Kidney epithelial cell (primary cell): Measurements from ENCODE around the gene FGF12. TPM values are rescaled to one million over a fixed set of nuclear protein-coding genes. Genes with fewer than 3 reads are reported as not detected.
A peak's percentile ranks its signal among the peaks of the same experiment; 100 is the strongest.

Experiments used
- DNase-seq: peaks from one replicate; pipeline ENCODE4 v3.0.0-alpha.2; 2010; ENCODE audit warnings: low read depth
- H3K27me3 ChIP-seq: 2 replicates; pipeline ENCODE4 v1.6.0; 2011; ENCODE audit warnings: low read length; ENCODE audit not compliant: control insufficient read depth, insufficient read depth
- H3K36me3 ChIP-seq: 2 replicates; pipeline ENCODE4 v1.5.1; 2011; ENCODE audit warnings: low read length; ENCODE audit not compliant: control insufficient read depth, insufficient read depth
- H3K4me3 ChIP-seq: 2 replicates; pipeline ENCODE4 v1.5.1; 2011; ENCODE audit warnings: low read depth, mild to moderate bottlenecking, control low read depth, low read length
- total RNA-seq: library from RNA; depleted of rRNA; stranded (reverse); fragments of >200 nt; gene quantifications from 2 replicates; pipeline ENCODE4 v1.2.3, GENCODE V29; 2015
- TF ChIP-seq, protein P1 (sequence below): IDR thresholded peaks from 2 replicates; pipeline ENCODE4 v1.5.1; 2011; ENCODE audit warnings: mild to moderate bottlenecking, moderate library complexity, low read length, control low read depth, inconsistent platforms; ENCODE audit not compliant: insufficient read depth, poor library complexity, severe bottlenecking

The FGF12 gene
- total RNA-seq, 1 donor from 2014 or later, result 3.2 TPM

DNA sequence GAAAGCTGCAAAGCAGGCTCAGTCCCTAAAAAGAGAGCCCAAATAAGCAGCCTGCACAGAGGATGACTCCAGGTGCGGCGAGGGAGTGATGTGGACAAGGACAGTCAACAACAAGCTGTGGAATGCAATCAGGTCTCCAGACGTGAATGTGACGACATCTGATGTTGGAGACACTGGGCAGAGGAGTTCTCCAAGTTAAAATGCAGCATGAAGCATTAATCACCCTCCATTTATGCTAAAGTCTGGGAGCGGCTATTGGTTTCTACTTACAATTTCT, 316.7 kb downstream of the FGF12 start:
- Histone ChIP-seq H3K4me3 (no peak overlapping the region), H3K36me3 (no peaks in the 10 kb centered on the region), H3K27me3 (peaks cover 4% of the 10 kb centered on the region)
- DNase-seq, result no peak
- TF ChIP-seq, protein P1, sequence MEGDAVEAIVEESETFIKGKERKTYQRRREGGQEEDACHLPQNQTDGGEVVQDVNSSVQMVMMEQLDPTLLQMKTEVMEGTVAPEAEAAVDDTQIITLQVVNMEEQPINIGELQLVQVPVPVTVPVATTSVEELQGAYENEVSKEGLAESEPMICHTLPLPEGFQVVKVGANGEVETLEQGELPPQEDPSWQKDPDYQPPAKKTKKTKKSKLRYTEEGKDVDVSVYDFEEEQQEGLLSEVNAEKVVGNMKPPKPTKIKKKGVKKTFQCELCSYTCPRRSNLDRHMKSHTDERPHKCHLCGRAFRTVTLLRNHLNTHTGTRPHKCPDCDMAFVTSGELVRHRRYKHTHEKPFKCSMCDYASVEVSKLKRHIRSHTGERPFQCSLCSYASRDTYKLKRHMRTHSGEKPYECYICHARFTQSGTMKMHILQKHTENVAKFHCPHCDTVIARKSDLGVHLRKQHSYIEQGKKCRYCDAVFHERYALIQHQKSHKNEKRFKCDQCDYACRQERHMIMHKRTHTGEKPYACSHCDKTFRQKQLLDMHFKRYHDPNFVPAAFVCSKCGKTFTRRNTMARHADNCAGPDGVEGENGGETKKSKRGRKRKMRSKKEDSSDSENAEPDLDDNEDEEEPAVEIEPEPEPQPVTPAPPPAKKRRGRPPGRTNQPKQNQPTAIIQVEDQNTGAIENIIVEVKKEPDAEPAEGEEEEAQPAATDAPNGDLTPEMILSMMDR, result no peak

DNA sequence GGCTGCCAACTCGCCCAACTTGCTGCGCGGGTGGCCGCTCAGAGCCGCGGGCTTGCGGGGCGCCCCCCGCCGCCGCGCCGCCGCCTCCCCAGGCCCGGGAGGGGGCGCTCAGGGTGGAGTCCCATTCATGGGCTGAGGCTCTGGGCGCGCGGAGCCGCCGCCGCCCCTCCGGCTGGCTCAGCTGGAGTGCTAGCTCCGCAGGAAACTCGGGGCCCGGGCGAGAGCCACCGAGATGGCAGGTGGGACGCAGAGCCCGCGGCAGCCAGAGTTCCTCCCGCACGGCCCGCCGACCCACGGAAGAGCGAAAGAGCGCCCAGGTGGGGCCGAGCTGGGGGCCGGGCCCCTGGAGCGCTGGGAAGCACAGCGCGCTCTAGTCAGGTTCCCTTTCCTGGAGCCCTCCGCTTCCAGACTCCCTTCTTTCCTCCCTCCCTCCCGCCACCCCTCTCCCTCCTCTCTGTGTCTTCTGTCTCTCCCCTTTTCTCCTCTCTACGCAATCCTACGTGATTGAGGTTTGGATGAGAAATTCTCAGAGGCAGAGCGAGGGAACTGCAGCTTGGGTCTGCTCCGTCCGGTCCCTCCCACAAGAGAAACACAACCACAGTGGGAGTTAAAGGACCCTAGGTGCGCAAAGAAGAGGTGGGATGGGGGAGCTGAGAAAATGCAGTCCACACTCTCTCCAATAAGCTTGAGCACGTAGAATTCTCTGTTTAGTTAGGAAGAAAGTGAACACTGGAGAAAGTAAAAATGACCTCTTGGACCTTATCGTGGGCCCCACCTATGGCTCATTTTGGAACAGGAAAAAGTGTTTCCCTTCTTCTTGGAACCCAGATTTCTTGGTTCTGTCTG, 317.3 kb downstream of the FGF12 start:
- Histone ChIP-seq H3K4me3 (peak overlapping the region; percentile 58), H3K27me3 (peaks cover 4% of the 10 kb centered on the region), H3K36me3 (no peaks in the 10 kb centered on the region)
- TF ChIP-seq, protein P1, result no peak
- no peak for DNase-seq

DNA sequence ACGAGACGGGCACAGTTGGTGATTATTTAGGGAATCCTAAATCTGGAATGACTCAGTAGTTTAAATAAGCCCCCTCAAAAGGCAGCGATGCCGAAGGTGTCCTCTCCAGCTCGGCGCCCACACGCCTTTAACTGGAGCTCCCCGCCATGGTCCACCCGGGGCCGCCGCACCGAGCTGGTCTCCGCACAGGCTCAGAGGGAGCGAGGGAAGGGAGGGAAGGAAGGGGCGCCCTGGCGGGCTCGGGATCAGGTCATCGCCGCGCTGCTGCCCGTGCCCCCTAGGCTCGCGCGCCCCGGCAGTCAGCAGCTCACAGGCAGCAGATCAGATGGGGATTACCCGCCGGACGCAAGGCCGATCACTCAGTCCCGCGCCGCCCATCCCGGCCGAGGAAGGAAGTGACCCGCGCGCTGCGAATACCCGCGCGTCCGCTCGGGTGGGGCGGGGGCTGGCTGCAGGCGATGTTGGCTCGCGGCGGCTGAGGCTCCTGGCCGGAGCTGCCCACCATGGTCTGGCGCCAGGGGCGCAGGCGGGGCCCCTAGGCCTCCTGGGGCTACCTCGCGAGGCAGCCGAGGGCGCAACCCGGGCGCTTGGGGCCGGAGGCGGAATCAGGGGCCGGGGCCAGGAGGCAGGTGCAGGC, 318.0 kb downstream of the FGF12 start:
- TF ChIP-seq, protein P1, result no peak
- peaks cover 4% of the 10 kb centered on the region for H3K27me3 ChIP-seq
- DNase-seq, result no peak
- H3K4me3 ChIP-seq, result peak overlapping the region; percentile 58
- no peaks in the 10 kb centered on the region for H3K36me3 ChIP-seq

DNA sequence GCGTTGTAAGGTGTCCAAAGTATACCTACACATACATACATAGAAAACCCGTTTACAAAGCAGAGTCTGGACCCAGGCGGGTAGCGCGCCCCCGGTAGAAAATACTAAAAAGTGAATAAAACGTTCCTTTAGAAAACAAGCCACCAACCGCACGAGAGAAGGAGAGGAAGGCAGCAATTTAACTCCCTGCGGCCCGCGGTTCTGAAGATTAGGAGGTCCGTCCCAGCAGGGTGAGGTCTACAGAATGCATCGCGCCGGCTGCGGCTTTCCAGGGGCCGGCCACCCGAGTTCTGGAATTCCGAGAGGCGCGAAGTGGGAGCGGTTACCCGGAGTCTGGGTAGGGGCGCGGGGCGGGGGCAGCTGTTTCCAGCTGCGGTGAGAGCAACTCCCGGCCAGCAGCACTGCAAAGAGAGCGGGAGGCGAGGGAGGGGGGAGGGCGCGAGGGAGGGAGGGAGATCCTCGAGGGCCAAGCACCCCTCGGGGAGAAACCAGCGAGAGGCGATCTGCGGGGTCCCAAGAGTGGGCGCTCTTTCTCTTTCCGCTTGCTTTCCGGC, 318.6 kb downstream of the FGF12 start:
- DNase-seq, result no peak
- H3K36me3 ChIP-seq, result no peaks in the 10 kb centered on the region
- peak overlapping the region; percentile 58 for H3K4me3 ChIP-seq
- TF ChIP-seq, protein P1, result no peak
- H3K27me3 ChIP-seq, result peaks cover 4% of the 10 kb centered on the region

DNA sequence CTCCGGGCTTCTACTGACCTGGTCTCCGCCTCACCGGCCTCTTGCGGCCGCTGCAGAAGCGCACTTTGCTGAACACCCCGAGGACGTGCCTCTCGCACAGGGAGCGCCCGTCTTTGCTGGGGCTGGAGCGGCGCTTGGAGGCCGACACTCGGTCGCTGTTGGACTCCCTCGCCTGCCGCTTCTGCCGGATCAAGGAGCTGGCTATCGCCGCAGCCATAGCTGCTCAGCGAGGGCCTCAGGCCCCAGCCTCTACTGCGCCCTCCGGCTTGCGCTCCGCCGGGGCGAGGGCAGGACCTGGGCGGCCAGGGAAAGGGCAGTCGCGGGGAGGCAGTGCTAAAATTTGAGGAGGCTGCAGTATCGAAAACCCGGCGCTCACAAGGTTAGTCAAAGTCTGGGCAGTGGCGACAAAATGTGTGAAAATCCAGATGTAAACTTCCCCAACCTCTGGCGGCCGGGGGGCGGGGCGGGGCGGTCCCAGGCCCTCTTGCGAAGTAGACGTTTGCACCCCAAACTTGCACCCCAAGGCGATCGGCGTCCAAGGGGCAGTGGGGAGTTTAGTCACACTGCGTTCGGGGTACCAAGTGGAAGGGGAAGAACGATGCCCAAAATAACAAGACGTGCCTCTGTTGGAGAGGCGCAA, 319.2 kb downstream of the FGF12 start:
- H3K4me3 ChIP-seq, result peak overlapping the region; percentile 58
- H3K36me3 ChIP-seq, result no peaks in the 10 kb centered on the region
- TF ChIP-seq, protein P1, result peak; percentile 4
- no peak for DNase-seq
- peaks cover 4% of the 10 kb centered on the region for H3K27me3 ChIP-seq
